ENCODE results near the gene PPP6R3. TPM values are rescaled to one million over a fixed set of nuclear protein-coding genes. Genes with fewer than 3 reads are reported as not detected.

PPP6R3 gene
- total and polyA plus RNA-seq, 2 of the 8 experiments (the other 6 are each of a cell fraction or from before 2014, with no cell fraction given) = 44.6 to 150 TPM

- no peaks in the 10 kb centered on the region for H3K79me2 ChIP-seq (ENCODE audit: control insufficient read depth in 1 of 2, insufficient read depth in 2 of 2, low read length in 2 of 2)
- H3K4me3 ChIP-seq (ENCODE audit: extremely low read depth in 1 of 4, insufficient read depth in 2 of 4, low read depth in 3 of 4, low read length in 4 of 4) = no peak overlapping the region
- DNase-seq (ENCODE audit: low read depth in 1 of 2, low spot score in 2 of 2) (no peak), FAIRE-seq (no peak)
- H3K56ac ChIP-seq (replicated peaks; ENCODE audit: insufficient read length, low read depth, low read length) = no peak overlapping the region
- H3K18ac ChIP-seq (ENCODE audit: extremely low read depth, low read length) = no peak overlapping the region
- H3K14ac ChIP-seq (ENCODE audit: insufficient read length) = no peak overlapping the region
- H2AFZ ChIP-seq (ENCODE audit: low read length) = no peak overlapping the region
- no peak overlapping the region for H3K4ac ChIP-seq (replicated peaks; ENCODE audit: insufficient read length, low read depth, low read length)
- no peaks in the 10 kb centered on the region for H3K79me1 ChIP-seq (ENCODE audit: low read depth, low read length)
- no peaks in the 10 kb centered on the region for H3K27me3 ChIP-seq (replicated peaks in 1 of 4; ENCODE audit: control insufficient read depth in 3 of 4, extremely low read depth in 1 of 4, insufficient read depth in 3 of 4, low read length in 3 of 4)
- H2AK5ac ChIP-seq (ENCODE audit: low read depth, low read length) = no peak overlapping the region
- no peak overlapping the region for H2BK120ac ChIP-seq (replicated peaks; ENCODE audit: low read depth, low read length)
- no peak overlapping the region for H3K27ac ChIP-seq (ENCODE audit: low read depth, low read length)
- no peak overlapping the region for H4K5ac ChIP-seq (ENCODE audit: insufficient read length, low read depth, low read length)
- H2BK5ac ChIP-seq (ENCODE audit: low read depth, low read length) = no peak overlapping the region
- H3K9me3 ChIP-seq (ENCODE audit: insufficient read depth in 2 of 2, low read depth in 1 of 2, low read length in 1 of 2) = 0 out of 4 replicates have a peak, but pooled peaks cover 0 to 6% of the 10 kb centered on the region in 2 experiments
- H3K23me2 ChIP-seq (ENCODE audit: low read depth, low read length) = no peaks in the 10 kb centered on the region
- no peak overlapping the region for H3K4me2 ChIP-seq (ENCODE audit: insufficient read depth in 1 of 2, low read depth in 2 of 2, low read length in 2 of 2)
- H2BK15ac ChIP-seq (ENCODE audit: low read length) = no peak overlapping the region
- no peak overlapping the region for H2BK20ac ChIP-seq (ENCODE audit: low read length)
- H4K8ac ChIP-seq (ENCODE audit: extremely low read depth, insufficient read depth, low read length) = no peak overlapping the region
- H4K20me1 ChIP-seq (replicated peaks in 1 of 2; ENCODE audit: control insufficient read depth in 1 of 2, insufficient read depth in 2 of 2, low read length in 2 of 2) = no peaks in the 10 kb centered on the region
- WGBS, 2 experiments (ENCODE audit: extremely low coverage in 1 of 2, insufficient coverage in 1 of 2, insufficient read length in 1 of 2, insufficient replicate concordance in 2 of 2, low coverage in 1 of 2, low lambda C conversion rate in 2 of 2, missing lambda C conversion rate in 1 of 2) = 87% methylated on average over 8 of the region's 8 CpGs; no CpG with 5 or more reads in 1 of the 2 experiments
- no peak overlapping the region for H3K23ac ChIP-seq (ENCODE audit: insufficient read length)
- H4K91ac ChIP-seq (replicated peaks; ENCODE audit: insufficient read length, low read length) = no peak overlapping the region
- no peak for TF ChIP-seq ZNF274 (IDR thresholded peaks at IDR 0.05; ENCODE audit: borderline replicate concordance, extremely low read depth, low read length)
- TF ChIP-seq CHD1 (IDR thresholded peaks at IDR 0.05; ENCODE audit: low read depth, low read length) = no peak
- no peak for TF ChIP-seq CREB1 (IDR thresholded peaks at IDR 0.05)
- TF ChIP-seq MAFK (IDR thresholded peaks at IDR 0.05; ENCODE audit: low read depth, low read length) = no peak
- TF ChIP-seq MAX (IDR thresholded peaks at IDR 0.05) = no peak
- H3K9ac ChIP-seq (replicated peaks in 1 of 4; ENCODE audit: extremely low read depth in 1 of 4, low read depth in 3 of 4, low read length in 3 of 4) = no peak overlapping the region
- POLR2A ChIA-PET (ENCODE audit: partially characterized antibody) = interaction anchor here (0.6 kb wide), 1 partner anchor 68 kb away, joined by 4 read pairs; no protein-coding TSS in a partner anchor
- CTCF ChIA-PET (ENCODE audit: partially characterized antibody) = interaction anchor here (1.6 kb wide), 1 partner anchor 26 kb away, joined by 3 read pairs; no protein-coding TSS in a partner anchor
- H2BK12ac ChIP-seq (ENCODE audit: low read depth, low read length) = no peak overlapping the region
- H3K4me1 ChIP-seq (replicated peaks in 1 of 4; ENCODE audit: control insufficient read depth in 3 of 4, insufficient read depth in 4 of 4, low read length in 3 of 4) = peaks cover 0 to 10% (median 1%) of the 10 kb centered on the region in 4 experiments; a peak in 1 of 7 replicates
- no peaks in the 10 kb centered on the region for H3K36me3 ChIP-seq (ENCODE audit: control insufficient read depth in 2 of 4, insufficient read depth in 4 of 4, low read length in 3 of 4)
Observed at GRCh38 chr11:68654978-68655377, 194.4 kb downstream of the PPP6R3 start.
